NCI-H2171 treated with DMSO at 0.1 percent for 48 hours (cell line): ENCODE data around the gene LHX1.

Experiments
- DNase-seq: peaks from one replicate; lab custom pipeline; 2025; lab: John Stamatoyannopoulos, UW

LHX1 gene

GRCh38 chr17:36939052-36939801 lies 2.0 kb downstream of the LHX1 start:
- DNase-seq, result no peak

- DNase-seq, result no peak
Measured at GRCh38 chr17:36939802-36940312, 2.6 kb downstream of the LHX1 start.

- no peak for DNase-seq
Measured at GRCh38 chr17:36940313-36941264, 3.3 kb downstream of the LHX1 start.

GRCh38 chr17:36941265-36942010 lies 4.2 kb downstream of the LHX1 start:
- no peak for DNase-seq

GRCh38 chr17:36942019-36942599 lies 4.8 kb downstream of the LHX1 start:
- no peak for DNase-seq

- no peak for DNase-seq
Measured at GRCh38 chr17:36942631-36943125, 5.4 kb downstream of the LHX1 start.

- DNase-seq, result no peak
Measured at GRCh38 chr17:36943250-36944191, 6.2 kb downstream of the LHX1 start.

GRCh38 chr17:36944553-36944952 lies 7.3 kb downstream of the LHX1 start:
- no peak for DNase-seq

GRCh38 chr17:36945140-36945539 lies 7.9 kb downstream of the LHX1 start:
- DNase-seq, result no peak

GRCh38 chr17:36945959-36946725 lies 8.9 kb downstream of the LHX1 start:
- peak; percentile 19 for DNase-seq

GRCh38 chr17:36946726-36947091 lies 9.4 kb downstream of the LHX1 start:
- no peak for DNase-seq

- peak; percentile 36 for DNase-seq
Measured at GRCh38 chr17:36947922-36948716, 10.8 kb downstream of the LHX1 start.

- peak; percentile 96 for DNase-seq
Measured at GRCh38 chr17:36948717-36949460, 11.6 kb downstream of the LHX1 start, which contains the start of gene AATF. Gene AATF, plus strand, starts transcription at chr17:36948954. Its CDS starts 172 bp downstream, at chr17:36949126.

GRCh38 chr17:36949461-36949927 lies 12.2 kb downstream of the LHX1 start:
- DNase-seq, result peak; percentile 44

- no peak for DNase-seq
Measured at GRCh38 chr17:36950027-36950426, 12.8 kb downstream of the LHX1 start.

GRCh38 chr17:36951084-36951789 lies 14.0 kb downstream of the LHX1 start:
- DNase-seq, result no peak

GRCh38 chr17:36971508-36971907 lies 34.2 kb downstream of the LHX1 start:
- DNase-seq, result no peak
